Putamen (tissue), 1 donor: Measurements from ENCODE around the gene NNAT.

Experiments used
- DNase-seq: peaks from one replicate; pipeline ENCODE4 v3.0.0-alpha.2; 2016; ENCODE audit warnings: low spot score

Gene NNAT

DNA sequence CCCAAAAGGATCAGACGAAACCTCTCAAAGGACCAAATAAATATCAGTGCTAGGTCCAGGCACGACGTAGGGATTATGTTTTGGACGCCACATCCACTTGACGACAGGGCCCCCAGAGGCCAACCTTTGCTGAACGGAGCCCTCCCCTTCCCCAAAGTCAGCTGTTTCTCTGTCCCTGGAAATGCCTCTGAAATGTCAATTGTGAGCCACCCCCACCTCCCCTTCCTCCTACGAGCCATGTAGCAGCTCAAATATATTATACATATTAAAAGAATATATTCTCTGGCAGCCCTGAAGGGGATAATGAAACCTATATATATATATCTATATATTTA is 46.2 kb downstream of the NNAT start:
- no peak for DNase-seq

DNA sequence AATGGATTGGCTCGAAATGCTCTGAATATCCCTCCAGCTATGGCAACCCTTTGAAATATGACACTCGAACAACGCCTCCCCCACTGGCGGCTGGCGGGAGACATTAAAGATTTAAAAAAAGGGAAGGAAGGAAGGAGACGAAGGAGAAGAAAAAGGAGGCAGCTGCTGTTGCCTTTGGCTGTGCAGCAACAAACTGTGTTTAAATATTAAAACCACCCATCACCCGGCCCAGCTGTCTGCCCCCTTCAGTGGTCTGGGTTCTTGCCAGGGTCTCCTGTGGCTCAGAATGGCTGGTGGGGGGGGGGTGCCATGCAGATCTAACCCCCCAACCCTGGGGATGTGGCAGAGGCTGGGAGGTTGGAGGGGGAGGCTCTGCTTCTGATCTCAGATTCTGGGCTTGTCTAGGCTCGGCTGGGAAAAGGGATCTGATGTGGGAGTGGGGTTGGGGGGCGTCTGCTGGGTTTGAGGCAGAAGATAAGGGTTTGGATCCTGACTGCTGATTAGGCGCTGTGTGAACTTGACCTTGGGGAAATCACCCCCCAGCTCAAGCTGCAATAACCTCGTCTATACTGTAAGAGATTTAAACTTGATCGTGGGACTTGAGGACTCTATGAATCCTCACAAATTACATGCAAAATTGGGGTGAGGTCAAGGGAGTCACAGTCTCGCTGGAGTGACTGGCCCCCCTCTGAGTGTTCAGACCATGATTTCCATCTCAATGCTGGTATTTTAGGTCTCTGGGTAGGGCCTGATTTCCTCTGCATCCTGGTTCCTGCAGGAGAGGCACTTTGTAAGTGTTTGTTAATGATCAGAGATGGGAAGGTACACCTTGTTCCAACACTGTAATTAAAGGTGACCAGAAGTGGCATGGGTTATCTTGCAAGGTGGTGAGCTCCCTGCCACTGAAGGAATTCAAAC is 46.9 kb downstream of the NNAT start:
- DNase-seq: no peak

DNA sequence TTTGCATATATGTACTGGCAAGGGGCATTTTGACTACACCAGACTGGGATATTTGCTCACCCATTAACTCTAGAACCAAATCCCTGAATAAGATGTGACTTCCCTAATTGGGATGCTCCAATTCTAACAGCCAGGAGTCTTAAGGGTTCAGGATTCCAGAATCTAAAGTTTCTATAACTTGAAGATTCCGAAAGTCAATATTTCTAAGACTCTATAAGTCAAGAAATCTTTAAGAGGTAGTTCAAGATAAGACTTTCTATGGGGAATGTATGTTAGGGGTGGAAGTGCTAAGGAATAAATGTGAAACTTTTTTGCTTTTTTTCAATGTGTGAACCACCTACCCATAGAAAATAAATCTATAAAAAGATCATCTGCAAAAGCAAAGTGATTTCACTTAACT is 49.4 kb downstream of the NNAT start:
- DNase-seq: no peak

DNA sequence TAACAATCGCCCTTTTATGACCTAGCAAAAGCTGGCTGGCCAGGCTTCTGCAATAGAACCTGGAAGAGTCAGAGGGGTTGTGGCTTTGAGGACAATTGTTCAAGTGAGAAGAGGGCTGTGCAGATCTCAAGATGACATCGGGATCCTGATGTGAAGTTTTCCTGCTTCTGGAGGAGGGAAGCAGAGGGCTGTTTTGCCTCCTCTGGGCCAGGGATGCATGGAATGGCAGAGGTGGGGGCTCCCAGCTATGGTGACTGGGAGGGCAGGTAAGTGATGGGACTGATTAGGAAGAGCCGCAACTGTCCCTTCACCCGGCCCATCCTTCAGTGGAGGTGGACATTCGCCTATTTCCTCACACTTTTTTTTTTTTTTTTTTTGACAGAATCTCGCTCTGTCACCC is 50.0 kb downstream of the NNAT start:
- DNase-seq: no peak
